Parathyroid adenoma (tissue), 2 donors: ENCODE results near the gene BDH1.

Experiments used
- H2AFZ ChIP-seq: fragments of 300-600 bp; sonication (generic); one replicate; pipeline ENCODE4 v1.7.0; 2017; ENCODE audit warnings: antibody characterized with exemption, mild to moderate bottlenecking
- H3K27ac ChIP-seq: fragments of 300-600 bp; sonication (generic); one replicate; pipeline ENCODE4 v1.7.0; 2017
- H3K27me3 ChIP-seq: fragments of 300-600 bp; sonication (generic); one replicate; pipeline ENCODE4 v1.7.0; 2017; ENCODE audit warnings: low read length; ENCODE audit not compliant: control insufficient read depth, insufficient read depth
- H3K36me3 ChIP-seq: fragments of 300-600 bp; sonication (generic); one replicate; pipeline ENCODE4 v1.7.0; 2017; ENCODE audit warnings: low read length; ENCODE audit not compliant: control insufficient read depth, insufficient read depth
- H3K4me1 ChIP-seq: fragments of 300-600 bp; sonication (generic); one replicate; pipeline ENCODE4 v1.7.0; 2017; ENCODE audit warnings: control low read depth
- H3K4me2 ChIP-seq: fragments of 300-600 bp; sonication (generic); one replicate; pipeline ENCODE4 v1.7.0; 2017; ENCODE audit warnings: low read length
- H3K4me3 ChIP-seq: fragments of 300-600 bp; sonication (generic); one replicate; pipeline ENCODE4 v1.7.0; 2017; ENCODE audit warnings: low read depth, low read length
- H3K79me2 ChIP-seq: fragments of 300-600 bp; sonication (generic); one replicate; pipeline ENCODE4 v1.7.0; 2017; ENCODE audit warnings: control low read depth
- H3K9ac ChIP-seq: fragments of 300-600 bp; sonication (generic); one replicate; pipeline ENCODE4 v1.7.0; 2017; ENCODE audit warnings: mild to moderate bottlenecking
- H3K9me3 ChIP-seq: fragments of 300-600 bp; sonication (generic); one replicate; pipeline ENCODE4 v1.7.0; 2017; ENCODE audit warnings: low read length; ENCODE audit not compliant: control insufficient read depth
- CTCF ChIP-seq: fragments of 300-600 bp; sonication (generic); IDR thresholded peaks from one replicate; pipeline ENCODE4 v1.7.0; 2017; ENCODE audit warnings: antibody characterized with exemption, mild to moderate bottlenecking
- donor health status: primary hyperparathyroidism.

BDH1 gene

GRCh38 chr3:197493049-197493448, 62.7 kb downstream of the BDH1 start:
- TF ChIP-seq CTCF: no peak
- no peak overlapping the region for H3K4me3 ChIP-seq
- no peak overlapping the region for H3K4me2 ChIP-seq
- H3K9ac ChIP-seq: no peak overlapping the region
- H3K4me1 ChIP-seq: no peaks in the 10 kb centered on the region
- H2AFZ ChIP-seq: no peak overlapping the region
- H3K27me3 ChIP-seq: no peaks in the 10 kb centered on the region
- H3K9me3 ChIP-seq: no peaks in the 10 kb centered on the region
- H3K79me2 ChIP-seq: no peaks in the 10 kb centered on the region
- H3K36me3 ChIP-seq: no peaks in the 10 kb centered on the region
- no peak overlapping the region for H3K27ac ChIP-seq

DNA sequence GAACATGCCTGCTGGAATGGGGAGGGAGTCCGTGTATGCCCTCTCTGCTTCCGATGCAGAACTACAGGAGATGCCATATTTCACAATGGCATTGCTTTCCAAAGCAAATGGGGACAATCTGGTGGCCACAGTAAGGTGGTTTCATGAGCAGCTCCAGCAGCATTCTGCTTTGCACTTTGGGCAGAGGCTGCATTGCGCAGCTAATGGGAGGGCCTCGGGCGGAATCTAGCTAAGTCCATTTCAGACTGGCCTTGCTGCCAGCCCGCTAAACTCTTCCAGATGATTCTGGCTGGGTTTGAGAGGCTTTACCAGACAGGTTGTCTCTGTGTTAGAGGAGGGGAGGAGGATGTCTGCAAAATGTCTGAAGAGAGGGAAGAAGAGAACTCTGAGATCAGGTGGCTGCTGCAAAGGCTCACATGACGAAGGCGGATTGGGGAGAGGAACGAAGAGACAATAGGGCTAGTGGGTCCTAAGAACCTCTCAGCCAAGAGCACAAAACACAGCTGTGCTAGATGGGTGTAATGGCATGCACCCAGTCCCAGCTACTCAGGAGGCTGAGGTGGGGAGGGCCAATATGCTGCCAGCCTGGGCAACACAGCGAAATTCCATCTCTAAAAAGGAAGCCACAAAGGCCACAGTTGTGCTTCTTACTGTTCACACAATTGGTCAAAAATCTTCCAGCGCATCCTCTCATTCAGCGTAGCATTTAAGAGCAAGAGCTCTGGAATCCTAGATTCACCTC, 63.7 kb downstream of the BDH1 start:
- no peak overlapping the region for H3K4me2 ChIP-seq
- no peaks in the 10 kb centered on the region for H3K9me3 ChIP-seq
- no peak for TF ChIP-seq CTCF
- no peak overlapping the region for H3K9ac ChIP-seq
- H3K4me1 ChIP-seq: no peaks in the 10 kb centered on the region
- H3K4me3 ChIP-seq: no peak overlapping the region
- no peak overlapping the region for H2AFZ ChIP-seq
- no peaks in the 10 kb centered on the region for H3K79me2 ChIP-seq
- no peaks in the 10 kb centered on the region for H3K27me3 ChIP-seq
- no peak overlapping the region for H3K27ac ChIP-seq
- H3K36me3 ChIP-seq: no peaks in the 10 kb centered on the region

GRCh38 chr3:197491478-197491877, 64.3 kb downstream of the BDH1 start:
- Histone ChIP-seq H3K27ac (no peak overlapping the region), H3K36me3 (no peaks in the 10 kb centered on the region), H3K4me2 (no peak overlapping the region), H3K79me2 (no peaks in the 10 kb centered on the region), H3K4me3 (no peak overlapping the region), H3K9ac (no peak overlapping the region), H2AFZ (no peak overlapping the region), H3K9me3 (no peaks in the 10 kb centered on the region), H3K27me3 (no peaks in the 10 kb centered on the region), H3K4me1 (no peaks in the 10 kb centered on the region)
- no peak for TF ChIP-seq CTCF

GRCh38 chr3:197490098-197491058, 65.4 kb downstream of the BDH1 start:
- no peaks in the 10 kb centered on the region for H3K27me3 ChIP-seq
- no peaks in the 10 kb centered on the region for H3K79me2 ChIP-seq
- no peaks in the 10 kb centered on the region for H3K36me3 ChIP-seq
- no peak overlapping the region for H3K27ac ChIP-seq
- no peak for TF ChIP-seq CTCF
- H3K4me3 ChIP-seq: no peak overlapping the region
- no peak overlapping the region for H3K9ac ChIP-seq
- no peak overlapping the region for H2AFZ ChIP-seq
- no peaks in the 10 kb centered on the region for H3K4me1 ChIP-seq
- H3K9me3 ChIP-seq: no peaks in the 10 kb centered on the region
- H3K4me2 ChIP-seq: no peak overlapping the region
